Activated CD4-positive, alpha-beta T cell treated with anti-CD3 and anti-CD28 coated beads for 4 hours (primary cell): ENCODE results near the gene HOXD11.

Source experiments
- DNase-seq, 2 donors: peaks; one replicate each; pipeline ENCODE4 v3.0.0-alpha.2; 2020

The HOXD11 gene

DNA sequence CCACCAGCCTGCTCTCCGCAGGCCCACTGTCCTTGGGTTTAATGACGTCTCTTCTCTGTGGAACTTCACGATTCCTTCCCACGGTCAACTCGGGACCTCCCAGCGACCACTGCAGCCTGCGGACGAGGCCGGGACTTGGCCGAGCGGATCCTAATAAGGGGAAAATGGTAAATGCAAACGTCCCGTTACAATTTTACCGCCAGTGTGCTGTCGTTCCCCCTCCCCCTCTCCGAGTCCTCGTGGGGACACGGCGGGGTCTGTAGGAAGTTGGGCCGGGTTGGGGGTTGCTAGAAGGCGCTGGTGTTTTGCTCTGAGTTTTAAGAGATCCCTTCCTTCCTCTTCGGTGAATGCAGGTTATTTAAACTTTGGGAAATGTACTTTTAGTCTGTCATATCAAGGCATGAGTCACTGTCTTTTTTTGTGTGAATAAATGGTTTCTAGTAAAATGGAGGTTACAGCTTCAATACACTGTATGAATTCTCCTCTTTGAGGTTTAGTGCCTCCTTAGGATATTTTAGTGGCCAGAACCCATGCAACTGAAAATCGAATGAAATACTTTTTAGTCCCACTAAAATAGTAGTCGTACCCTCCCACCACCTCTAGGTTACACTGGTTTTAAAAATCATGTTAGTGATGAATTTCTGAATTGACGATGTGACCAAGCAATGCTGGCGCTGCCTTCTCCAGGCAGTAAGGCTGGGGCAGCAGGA is 2.3 kb downstream of the HOXD11 start:
- DNase-seq, result no peak

DNA sequence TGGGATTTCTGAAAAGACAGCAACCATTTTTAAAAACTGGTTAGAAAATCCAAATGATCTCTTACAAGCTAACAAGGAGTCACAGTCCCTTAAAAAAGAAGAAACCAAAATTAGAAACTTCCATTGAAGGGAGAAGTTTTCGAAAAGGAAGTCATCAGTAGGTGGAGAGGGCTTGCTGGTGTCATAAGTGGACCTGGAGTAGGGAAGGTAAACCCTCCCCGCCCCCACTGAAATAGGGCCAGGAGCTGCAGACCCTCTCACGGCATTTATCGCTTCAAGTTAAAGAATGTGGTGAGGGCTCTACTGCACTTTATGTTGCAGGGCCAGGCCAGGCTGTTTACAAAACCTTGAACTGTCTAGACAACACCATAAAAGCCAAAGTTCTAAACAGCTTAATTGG is 2.9 kb downstream of the HOXD11 start:
- no peak for DNase-seq

DNA sequence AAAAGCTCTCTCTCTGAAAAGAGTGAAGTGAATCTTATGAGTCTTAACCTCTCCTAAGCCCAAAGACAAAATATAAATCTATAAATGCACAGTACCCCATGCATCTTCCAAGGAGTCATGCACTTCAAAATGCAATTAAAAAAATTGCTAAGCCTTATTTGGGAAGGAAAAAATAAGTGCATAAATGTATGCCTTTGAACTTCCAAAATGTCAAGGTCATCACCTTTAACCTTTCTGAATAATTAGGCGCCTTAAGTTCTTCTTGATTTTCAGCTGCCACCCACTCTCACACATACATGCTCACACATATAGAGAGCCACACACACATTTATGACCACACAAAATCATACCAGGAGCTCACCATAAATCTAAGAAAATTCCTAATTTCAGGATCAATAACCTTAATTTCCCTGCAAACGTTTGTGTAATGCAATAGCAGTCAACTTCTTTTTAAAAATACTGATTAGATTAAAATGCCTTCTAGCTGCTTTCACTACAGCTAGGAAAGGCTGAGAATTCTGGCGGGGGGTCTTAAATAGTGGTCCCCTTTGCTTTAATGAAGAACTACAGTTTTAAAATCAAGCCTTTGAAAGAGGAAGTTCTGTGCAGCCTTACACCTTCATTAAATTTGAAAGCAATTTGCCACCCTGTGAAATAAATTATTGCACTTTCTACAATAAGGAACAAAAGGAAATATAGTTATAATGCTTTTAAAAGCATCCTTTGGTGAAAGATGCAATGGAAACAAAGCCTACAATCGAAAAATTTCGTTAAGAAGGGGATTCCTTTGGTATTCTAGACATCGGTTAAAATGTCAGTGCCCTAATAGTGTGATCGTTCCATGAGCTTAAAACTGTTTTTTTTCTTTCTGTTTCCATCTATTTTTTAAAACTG is 3.6 kb downstream of the HOXD11 start:
- DNase-seq, result no peak

DNA sequence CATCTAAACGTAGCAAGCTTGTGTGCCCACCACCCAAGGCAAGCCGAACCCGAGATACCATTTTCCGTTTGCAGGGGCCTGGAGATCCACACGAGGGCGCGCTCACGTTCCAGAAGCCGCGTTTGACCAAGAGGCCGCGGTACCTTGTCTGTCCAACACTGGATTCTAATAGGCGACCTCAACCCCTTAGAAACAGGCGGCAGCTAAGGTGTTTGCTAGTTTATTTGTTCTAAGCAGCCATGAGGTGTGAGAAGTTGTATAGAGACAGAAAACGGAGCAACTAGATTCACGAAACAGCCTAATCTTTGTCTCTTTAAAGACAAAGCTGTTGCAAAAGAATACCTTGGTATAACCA is 4.2 kb downstream of the HOXD11 start:
- DNase-seq, result no peak

DNA sequence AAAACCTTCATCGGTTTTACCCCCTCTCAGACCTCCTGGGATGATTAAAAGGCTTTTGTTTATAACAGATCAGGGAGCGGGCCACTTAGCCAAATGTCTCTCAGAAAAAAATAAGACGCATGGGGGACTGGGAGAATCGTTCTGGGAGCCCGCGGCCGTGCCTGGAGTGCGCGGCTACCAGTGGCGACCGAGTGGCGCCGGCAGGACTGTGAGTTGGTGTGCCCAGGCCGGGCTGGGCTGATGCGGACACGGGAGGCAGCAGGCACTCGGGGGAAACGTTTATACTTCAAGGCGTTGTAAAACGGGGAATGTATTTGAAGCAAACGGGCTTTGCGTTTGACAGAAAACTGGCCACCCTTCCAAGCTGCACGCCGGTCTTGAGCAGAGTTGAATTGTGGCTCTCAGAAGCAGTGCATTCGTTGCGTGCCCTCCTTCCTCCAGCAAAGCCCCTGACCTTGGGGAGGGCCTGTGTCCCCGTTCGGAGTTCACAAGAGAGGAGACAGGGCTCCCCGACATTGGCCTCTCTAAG is 4.8 kb downstream of the HOXD11 start:
- no peak for DNase-seq

DNA sequence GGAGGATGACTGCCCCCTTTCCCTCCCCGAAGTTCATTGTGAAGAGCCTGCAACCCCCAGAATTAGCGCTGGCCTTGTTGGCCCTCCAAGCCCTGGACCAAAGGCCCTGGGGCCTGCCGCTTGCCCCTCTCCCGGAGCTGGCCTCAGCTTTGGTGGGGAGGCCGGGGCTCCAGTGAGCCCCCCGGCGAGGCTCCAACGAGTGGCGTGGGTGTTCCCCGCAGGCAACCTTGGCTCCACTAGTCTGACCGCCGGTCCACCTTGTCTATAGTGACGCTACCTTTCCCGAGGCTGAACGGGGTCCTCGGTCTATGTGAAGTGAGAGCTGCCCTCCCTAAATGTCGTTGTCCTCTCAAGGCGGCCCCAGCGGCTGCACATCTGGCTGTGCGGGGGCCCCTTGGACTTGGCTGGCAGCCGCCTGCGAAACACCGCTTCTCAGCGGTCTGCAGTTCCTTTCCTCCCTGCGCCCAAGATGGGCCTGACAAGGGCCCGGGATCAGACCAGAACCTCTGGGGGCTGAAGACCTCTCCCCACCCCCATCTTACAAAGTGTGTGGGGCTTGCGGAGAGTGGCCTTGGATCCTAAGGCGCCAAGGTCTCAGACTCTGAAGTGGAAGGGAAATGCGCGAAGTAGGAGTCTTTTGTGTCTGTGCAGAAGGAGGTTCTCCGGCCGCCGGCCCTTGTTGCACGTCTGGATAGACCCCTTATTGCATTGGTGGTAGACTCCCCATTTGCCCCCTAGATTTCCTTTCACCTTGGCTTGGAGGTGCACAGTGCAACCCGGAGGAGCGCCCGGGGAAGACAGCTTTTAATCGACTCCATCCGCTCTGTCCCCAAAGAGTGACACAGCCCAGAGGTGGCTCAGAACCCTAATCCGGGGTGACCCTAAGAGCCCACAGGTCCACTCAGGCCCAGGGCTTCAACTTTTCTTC is 5.6 kb downstream of the HOXD11 start:
- no peak for DNase-seq

DNA sequence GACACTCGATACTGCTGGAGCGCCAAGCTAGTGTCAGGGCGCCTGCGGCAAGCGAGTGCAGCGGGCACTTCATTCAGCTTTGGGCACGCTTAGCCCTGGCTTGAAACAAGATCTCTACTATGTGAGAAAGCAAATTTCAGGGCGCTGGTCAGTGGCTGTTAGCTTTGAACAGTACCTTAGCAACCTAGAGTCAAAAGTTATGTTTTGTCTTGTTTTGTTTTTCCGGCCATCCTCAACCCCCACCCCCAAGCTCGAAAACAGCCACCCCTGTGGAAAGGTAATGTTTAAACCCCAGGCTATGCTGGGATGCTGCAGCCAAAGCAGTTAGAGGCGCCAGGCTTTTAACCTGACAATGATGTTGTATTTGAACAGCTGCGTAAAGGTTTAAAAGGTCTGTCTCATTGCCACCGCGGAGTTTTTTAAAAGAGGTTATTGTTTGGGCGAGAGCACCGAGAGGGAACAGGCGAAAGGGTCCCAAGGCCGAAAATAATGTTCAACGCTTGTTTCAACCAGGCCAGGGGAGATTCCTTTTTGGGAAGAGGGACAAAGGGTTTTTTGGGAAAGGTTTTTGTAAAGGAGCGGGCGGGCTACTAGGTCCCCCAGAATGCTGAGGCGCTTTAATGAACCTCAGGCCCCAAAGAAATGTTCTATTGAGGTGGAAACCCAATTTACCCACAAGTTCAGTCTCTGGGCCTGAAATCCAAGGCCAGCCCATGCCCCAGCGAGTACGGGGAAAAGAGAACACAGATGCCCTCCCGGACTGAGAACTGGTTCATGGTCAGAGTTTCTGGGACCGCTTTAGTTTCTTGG is 7.2 kb downstream of the HOXD11 start:
- no peak for DNase-seq

DNA sequence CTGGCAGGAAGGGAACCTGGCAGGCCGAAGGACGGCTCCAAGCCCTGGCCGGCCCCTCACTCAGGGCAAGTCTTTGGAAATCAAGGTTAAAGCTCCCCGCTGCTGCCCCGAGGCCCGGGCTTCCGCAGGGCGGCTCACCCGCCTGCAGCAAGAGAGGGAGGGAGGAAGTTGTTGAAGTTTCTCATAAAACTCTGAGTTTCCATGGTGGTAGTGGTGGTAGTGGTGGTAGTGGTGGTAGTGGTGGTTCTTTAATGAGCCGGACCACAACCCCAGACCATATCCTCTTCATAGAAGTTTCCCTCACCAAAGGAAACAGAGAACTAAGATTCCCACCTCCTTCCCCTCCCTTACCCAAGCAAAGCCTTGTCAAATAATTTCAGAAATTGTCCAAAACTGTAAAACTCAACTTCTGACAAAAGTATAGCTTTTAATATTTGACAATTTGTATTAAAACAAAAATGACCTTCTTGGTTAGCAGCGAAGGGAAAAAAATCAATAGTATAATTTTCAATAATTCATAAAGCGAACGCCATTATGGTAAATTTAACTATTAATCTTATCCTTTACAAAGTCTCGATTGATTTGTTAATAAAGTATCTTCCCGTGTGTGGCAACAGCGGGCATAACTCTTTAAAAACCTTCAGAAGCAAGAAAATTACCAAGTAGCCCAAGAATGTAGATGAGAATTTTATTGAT is 8.0 kb downstream of the HOXD11 start:
- no peak for DNase-seq

DNA sequence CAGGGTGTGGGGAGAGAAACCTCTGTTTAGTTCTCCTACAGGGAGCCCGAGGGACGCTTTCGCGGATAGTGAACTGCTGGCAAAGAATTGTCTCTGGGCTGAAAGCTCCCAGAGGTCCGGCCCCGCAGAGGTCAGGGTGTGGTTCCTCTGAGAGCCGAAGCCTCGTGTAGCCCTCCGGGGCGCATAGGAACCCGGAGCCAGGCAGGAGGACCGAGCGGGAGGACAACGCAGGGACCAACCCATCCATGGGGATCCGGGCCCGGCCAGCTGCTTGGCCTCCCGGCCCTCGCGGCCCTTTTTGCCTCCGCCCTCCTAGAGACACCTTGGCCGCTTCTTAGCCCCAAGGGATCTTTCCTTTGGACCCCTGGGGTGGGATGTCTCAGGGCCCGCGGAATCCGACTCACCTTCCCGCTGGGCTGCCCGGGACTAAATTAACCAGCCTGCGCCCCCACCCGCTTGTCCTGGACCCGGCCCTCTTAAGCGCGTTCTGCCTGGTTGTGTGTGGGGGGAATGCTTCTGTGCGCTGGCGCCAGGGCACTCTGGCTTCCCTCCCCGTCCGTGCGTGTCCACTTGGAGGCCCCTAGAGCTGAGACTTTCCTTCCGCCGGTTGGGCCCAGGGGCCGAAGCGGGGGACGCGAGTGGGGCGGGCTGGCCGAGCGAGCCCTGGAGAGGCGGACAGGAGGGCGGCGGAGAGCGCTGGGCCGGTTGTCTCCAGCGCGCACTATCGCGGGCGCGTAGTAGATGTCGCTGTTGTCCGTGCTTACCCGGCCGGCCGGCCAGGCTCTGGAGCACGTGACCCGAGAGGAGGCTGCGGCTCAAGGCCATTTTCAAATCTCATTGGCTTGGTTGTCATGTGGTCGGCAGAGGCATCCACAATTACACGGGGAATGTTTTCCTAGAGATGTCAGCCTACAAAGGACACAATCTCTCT is 9.1 kb downstream of the HOXD11 start, which contains the start of gene HOXD10:
Gene HOXD10 (plus strand): TSS at position 896 of the 931 bp plus-strand sequence. CDS start 56 bp downstream, outside the sequence.
- DNase-seq, result no peak

DNA sequence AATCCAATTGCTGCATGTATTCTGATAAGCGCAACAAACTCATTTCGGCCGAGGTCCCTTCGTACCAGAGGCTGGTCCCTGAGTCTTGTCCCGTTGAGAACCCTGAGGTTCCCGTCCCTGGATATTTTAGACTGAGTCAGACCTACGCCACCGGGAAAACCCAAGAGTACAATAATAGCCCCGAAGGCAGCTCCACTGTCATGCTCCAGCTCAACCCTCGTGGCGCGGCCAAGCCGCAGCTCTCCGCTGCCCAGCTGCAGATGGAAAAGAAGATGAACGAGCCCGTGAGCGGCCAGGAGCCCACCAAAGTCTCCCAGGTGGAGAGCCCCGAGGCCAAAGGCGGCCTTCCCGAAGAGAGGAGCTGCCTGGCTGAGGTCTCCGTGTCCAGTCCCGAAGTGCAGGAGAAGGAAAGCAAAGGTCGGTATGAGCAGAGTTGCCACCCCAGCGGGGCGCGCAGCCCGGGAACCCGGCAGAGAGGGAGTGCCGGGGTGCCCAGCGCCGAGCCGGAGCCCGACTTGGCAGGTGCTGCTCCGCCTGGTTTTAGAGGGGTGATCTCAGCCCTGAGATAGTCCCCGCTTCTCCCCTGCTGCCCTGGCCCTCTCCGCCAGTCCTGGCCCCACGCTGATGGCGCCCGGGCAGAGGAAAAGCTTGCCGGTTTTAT is 10.2 kb downstream of the HOXD11 start:
- no peak for DNase-seq

DNA sequence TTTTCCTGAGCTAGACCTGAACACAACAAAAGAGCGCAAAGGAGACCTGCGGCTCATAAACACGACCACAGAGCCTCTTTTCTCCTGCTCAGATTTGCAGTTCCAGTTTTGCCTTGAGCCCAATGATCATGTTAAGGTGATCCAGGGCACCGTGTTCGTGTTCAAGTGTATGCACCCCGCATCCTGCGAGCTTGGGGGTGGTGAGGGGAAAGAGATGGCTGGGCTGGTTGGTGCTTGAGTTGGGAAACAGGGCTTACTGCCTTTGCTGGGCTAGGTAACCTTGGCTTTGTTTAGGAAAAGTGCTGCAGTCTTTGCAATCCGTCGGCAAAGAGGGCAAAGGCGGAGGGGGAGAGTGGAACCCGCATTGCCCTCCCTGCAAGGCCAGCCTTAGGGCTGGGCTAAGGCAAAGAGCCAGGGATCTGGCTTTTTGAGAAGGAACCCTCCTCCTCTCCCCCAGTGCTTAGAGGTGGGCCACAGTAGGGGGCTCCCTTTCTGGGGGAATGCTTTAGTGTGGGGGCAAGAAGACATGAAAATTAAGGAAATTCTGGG is 10.8 kb downstream of the HOXD11 start:
- DNase-seq, result no peak

DNA sequence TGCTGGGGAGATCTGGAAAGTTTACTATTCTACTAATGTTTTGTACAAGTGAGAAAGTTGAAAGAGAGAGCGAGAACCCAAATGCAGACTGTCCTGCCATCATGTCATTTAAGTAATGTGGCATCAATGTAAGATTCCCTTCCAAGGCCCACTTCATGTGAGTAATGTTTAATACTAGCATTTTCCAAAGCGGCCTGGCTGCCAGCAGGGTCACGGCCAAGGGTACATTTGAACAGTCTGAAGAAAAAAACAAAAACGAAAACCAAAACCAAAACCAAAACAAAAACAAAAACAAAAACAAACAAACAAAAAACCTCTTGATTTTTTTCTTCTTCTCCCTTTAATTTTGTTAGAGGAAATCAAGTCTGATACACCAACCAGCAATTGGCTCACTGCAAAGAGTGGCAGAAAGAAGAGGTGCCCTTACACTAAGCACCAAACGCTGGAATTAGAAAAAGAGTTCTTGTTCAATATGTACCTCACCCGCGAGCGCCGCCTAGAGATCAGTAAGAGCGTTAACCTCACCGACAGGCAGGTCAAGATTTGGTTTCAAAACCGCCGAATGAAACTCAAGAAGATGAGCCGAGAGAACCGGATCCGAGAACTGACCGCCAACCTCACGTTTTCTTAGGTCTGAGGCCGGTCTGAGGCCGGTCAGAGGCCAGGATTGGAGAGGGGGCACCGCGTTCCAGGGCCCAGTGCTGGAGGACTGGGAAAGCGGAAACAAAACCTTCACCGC is 11.7 kb downstream of the HOXD11 start:
- no peak for DNase-seq

DNA sequence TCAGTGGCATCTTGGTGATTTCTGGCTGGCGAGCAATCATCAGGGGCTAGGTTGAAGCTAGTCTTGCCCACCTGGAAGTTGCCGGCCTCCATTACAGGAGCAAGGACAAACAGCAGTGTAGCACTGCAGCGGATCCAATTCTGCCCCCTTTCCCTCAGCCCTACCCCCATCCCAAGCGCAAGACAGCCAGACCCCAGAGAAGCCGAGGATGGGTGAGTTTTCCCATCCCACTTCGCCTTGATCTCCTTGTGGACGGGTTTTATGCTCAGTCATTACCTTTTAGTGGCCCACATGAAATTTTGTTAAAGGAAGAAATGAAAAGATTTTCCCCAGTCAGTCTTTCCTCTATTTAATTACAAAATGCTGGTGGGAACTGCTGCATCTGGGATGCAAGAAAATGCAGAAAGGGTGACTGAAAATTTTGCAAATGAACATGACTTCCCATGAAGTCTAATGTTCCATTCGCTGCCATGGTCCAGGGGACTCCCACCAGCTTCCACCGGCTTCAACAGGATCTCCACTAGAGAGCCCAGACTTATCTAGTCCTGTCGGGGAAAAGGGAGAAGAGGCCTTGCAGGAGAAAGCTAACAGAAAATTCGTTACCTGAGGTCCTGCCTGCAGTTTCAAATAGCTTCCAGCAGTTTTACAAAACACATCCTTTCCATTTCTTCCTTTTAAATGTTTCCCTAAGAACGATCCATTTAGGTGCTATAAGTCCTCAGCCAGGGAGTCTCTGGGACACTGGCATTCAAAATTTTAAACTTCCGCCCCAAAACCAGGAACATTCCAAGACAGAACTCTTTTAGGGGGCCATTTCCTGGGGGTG is 13.5 kb downstream of the HOXD11 start:
- DNase-seq, result no peak

DNA sequence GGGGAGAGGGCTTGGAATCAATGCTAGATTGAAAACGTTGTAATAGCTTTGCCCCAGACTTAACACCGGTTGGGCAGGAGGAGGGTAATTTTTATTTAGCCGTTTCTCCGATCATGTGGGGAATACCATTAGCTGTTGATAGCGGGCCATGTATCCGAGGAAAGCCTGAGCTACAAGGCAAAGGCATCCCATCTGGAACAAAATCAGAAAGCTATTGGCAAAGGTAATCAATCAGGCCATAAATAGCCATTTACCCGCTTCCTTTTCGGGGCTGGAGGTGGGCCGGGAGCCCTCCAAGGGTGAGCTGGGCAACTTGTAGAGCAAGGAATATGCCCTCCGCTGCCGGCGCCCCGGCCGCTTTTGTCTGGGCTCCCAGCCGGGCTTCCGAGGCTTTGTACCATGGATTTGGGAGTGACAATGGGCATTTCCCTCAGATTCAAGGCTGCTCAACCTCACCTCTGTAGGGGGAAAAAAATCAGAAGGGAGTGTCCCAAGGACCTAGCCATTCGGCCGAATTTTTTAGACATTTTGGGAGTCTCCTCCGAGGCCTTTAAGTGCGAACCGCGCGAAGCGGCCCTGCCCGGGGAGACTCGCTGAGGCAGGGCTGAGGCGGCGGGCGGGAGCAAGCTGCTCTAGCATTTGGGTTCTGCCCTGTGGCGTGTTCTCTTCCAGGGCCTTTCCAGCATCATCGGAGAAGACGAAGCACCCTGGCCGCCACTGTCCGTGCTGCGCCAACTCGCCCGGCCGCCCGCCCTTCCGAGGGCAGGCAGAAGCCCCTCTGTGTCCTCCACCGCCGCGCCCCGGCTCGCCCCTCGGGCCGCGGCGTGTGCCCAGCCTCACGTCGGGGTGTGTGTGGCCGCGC is 14.3 kb downstream of the HOXD11 start:
- DNase-seq, result no peak

DNA sequence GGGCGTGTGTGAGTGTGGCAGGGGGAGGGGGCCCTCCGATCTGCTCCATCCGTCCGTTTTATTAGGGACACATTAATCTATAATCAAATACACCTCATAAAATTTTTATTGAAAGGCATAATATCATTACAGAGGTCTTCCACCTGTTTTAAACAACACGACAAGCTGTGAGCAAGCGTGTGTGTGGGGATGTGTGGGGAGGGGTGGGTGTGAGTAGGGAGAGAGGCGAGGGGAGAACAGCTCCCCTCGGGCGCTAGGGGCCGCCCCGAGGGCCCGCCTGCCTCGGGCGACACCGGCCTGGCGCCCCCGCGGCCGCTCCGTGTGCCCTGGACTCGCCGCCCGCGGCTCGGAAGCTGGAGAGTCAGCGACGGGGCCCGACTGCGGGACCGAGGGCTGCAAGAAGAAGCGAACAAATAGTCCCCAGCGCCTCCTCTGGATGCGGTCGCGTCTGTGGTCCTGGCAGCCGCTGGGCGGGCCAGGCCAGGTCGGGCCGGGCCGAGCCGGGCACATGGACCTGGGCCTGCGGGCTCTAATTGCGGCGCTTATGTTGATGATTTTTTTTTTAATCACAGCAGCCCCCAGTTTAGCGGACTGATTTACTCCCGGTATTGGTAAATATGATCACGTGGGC is 15.1 kb downstream of the HOXD11 start:
- no peak for DNase-seq
